Endothelial cell of umbilical vein (primary cell): Measurements from ENCODE around the gene QRICH2. TPM values are rescaled to one million over a fixed set of nuclear protein-coding genes. Genes with fewer than 3 reads are reported as not detected.

Experiments used
- BruUV-seq: library from RNA; stranded (reverse); fragments of 400-500 nt; replicated peaks from 2 replicates; lab custom pipeline; 2021; lab: Mats Ljungman, UMichigan
- CTCF ChIA-PET: fragments of 300-600, 350-600 bp; sonication (Branson Sonifier 250); formaldehyde crosslinking; loops from one replicate; lab custom pipeline; 2021; ENCODE audit warnings: antibody characterized with exemption, inconsistent platforms; lab: Charles Lee
- POLR2A ChIA-PET: fragments of 300-600, 350-600 bp; sonication (Branson Sonifier 250); formaldehyde crosslinking; loops from one replicate; lab custom pipeline; 2021; ENCODE audit warnings: antibody characterized with exemption, inconsistent platforms; lab: Charles Lee
- DNase-seq: peaks from one replicate; pipeline ENCODE4 v3.0.0-alpha.2; 2011; ENCODE audit warnings: low read depth, low spot score
- FAIRE-seq: peaks from 2 replicates; lab custom pipeline; 2011; peaks lifted over from hg19 to GRCh38; lab: Jason Lieb, UNC
- H2AFZ ChIP-seq: 2 replicates; pipeline ENCODE4 v1.6.0; 2012; ENCODE audit warnings: low read depth, low read length, control low read depth, inconsistent platforms
- H3K27ac ChIP-seq: 2 replicates; pipeline ENCODE4 v1.5.1; 2011; ENCODE audit warnings: low read depth, mild to moderate bottlenecking, control low read depth, low read length, moderate library complexity; ENCODE audit not compliant: insufficient read depth
- H3K27me3 ChIP-seq, 2 experiments: 2 replicates each; pipeline versions ENCODE4 v1.6.0 to v1.6.1; 2011; ENCODE audit warnings: low read length in 2 of 2, mixed read lengths in 1 of 2; ENCODE audit not compliant: control insufficient read depth in 2 of 2, insufficient read depth in 2 of 2
- H3K36me3 ChIP-seq, 2 experiments: 2 replicates in 1 of 2; 3 replicates in 1 of 2; pipeline ENCODE4 v1.5.1; 2011; ENCODE audit warnings: low read length in 2 of 2, mild to moderate bottlenecking in 1 of 2, moderate library complexity in 1 of 2; ENCODE audit not compliant: control insufficient read depth in 2 of 2, insufficient read depth in 2 of 2; ENCODE audit errors: extremely low read depth in 1 of 2
- H3K4me1 ChIP-seq: 3 replicates; pipeline ENCODE4 v1.5.1; 2011; ENCODE audit warnings: mild to moderate bottlenecking, low read length; ENCODE audit not compliant: control insufficient read depth, insufficient read depth; ENCODE audit errors: extremely low read depth
- H3K4me2 ChIP-seq: 2 replicates; pipeline ENCODE4 v1.6.1; 2011; ENCODE audit warnings: low read length, control low read depth, mixed read lengths; ENCODE audit not compliant: insufficient read depth
- H3K4me3 ChIP-seq, 3 experiments: fragments of 200-600 bp in 1 of 3; sonication (generic), shearing (Covaris generic) in 1 of 3; replicated peaks in 1 of 3; 2 replicates each; pipeline ENCODE4 v1.5.1; 2011 to 2016; ENCODE audit warnings: control low read depth in 3 of 3, low read length in 3 of 3, mild to moderate bottlenecking in 2 of 3, inconsistent platforms in 1 of 3, low read depth in 1 of 3, moderate library complexity in 1 of 3; ENCODE audit not compliant: insufficient read depth in 1 of 3
- H3K79me2 ChIP-seq: 2 replicates; pipeline ENCODE4 v1.6.0; 2012; ENCODE audit warnings: low read length, inconsistent platforms; ENCODE audit not compliant: control insufficient read depth, insufficient read depth
- H3K9ac ChIP-seq: replicated peaks from 2 replicates; pipeline ENCODE3; 2011; ENCODE audit warnings: low read length, control low read depth; ENCODE audit not compliant: insufficient read depth; ENCODE audit errors: extremely low read depth
- H3K9me1 ChIP-seq: replicated peaks from 3 replicates; pipeline ENCODE4 v1.6.0; 2011; ENCODE audit warnings: mild to moderate bottlenecking, low read length; ENCODE audit not compliant: control insufficient read depth, insufficient read depth; ENCODE audit errors: extremely low read depth
- H3K9me3 ChIP-seq: replicated peaks from 2 replicates; pipeline ENCODE4 v1.5.1; 2012; ENCODE audit warnings: low read length, inconsistent platforms; ENCODE audit not compliant: control insufficient read depth, insufficient read depth
- H4K20me1 ChIP-seq: replicated peaks from 2 replicates; pipeline ENCODE3; 2011; ENCODE audit warnings: mild to moderate bottlenecking, low read length; ENCODE audit not compliant: control insufficient read depth, insufficient read depth; ENCODE audit errors: extremely low read depth
- EZH2 ChIP-seq: IDR thresholded peaks from 2 replicates; pipeline ENCODE4 v1.6.1; 2012; ENCODE audit warnings: borderline replicate concordance, low read depth, mild to moderate bottlenecking, moderate library complexity, low read length, inconsistent platforms; ENCODE audit not compliant: severe bottlenecking
- FOS ChIP-seq: IDR thresholded peaks from 2 replicates; pipeline ENCODE4 v1.6.1; 2011; ENCODE audit warnings: mild to moderate bottlenecking, low read length, moderate library complexity, borderline replicate concordance; ENCODE audit not compliant: insufficient read depth
- GATA2 ChIP-seq: IDR thresholded peaks from 2 replicates; pipeline ENCODE4 v1.7.0; 2011; ENCODE audit warnings: low read depth, mild to moderate bottlenecking, moderate library complexity, mixed read lengths, low read length; ENCODE audit not compliant: insufficient read length, insufficient read depth
- JUN ChIP-seq: IDR thresholded peaks from 2 replicates; pipeline ENCODE4 v1.6.1; 2011; ENCODE audit warnings: borderline replicate concordance, low read depth; ENCODE audit not compliant: insufficient read length, insufficient read depth
- MYC ChIP-seq: IDR thresholded peaks from one replicate; pipeline ENCODE4 v1.6.1; 2011; ENCODE audit warnings: mild to moderate bottlenecking, low read depth, low read length
- POLR2A ChIP-seq: IDR thresholded peaks from 2 replicates; pipeline ENCODE4 v1.6.1; 2012; ENCODE audit warnings: low read depth, mild to moderate bottlenecking, control low read depth, low read length
- POLR2AphosphoS5 ChIP-seq: IDR thresholded peaks from 2 replicates; pipeline ENCODE4 v1.6.1; 2012; ENCODE audit warnings: low read depth, mild to moderate bottlenecking, control low read depth, low read length, moderate library complexity; ENCODE audit not compliant: insufficient read depth
- dilution Hi-C: fragments of 300-500 bp; cut with MboI; formaldehyde crosslinking; loops from one replicate; pipeline ENCODE4 v1.15.0; 2019; ENCODE audit warnings: low sequenced_read_pairs; ENCODE audit not compliant: extremely low pct_ligation_motif_present
- intact Hi-C: fragments of 100-400 bp; cut with micrococcal nuclease; formaldehyde crosslinking; loops from one replicate; pipeline ENCODE4 v1.10.0; 2022
- polyA plus RNA-seq, 4 experiments: library from polyadenylated mRNA; depleted of rRNA in 3 of 4; stranded (reverse) in 3 of 4; unstranded in 1 of 4; fragments of >200 nt; gene quantifications; 2 replicates each; pipeline versions ENCODE4 v1.2.1 to v1.2.3, GENCODE V29; 2011 to 2012; ENCODE audit warnings: missing spikeins in 1 of 4
- total RNA-seq: library from RNA; stranded (reverse); gene quantifications from 2 replicates; pipeline ENCODE4 v1.2.3, GENCODE V29; 2021
- TF ChIP-seq, protein P1 (sequence below): IDR thresholded peaks from 2 replicates; pipeline ENCODE4 v1.6.1; 2011; ENCODE audit not compliant: insufficient read depth, insufficient read length
- TF ChIP-seq, protein P2 (sequence below), 2 donors: IDR thresholded peaks; 1 replicate in 1 of 2; 2 replicates in 1 of 2; pipeline ENCODE4 v1.5.1; 2011; ENCODE audit warnings: low read length in 2 of 2, mild to moderate bottlenecking in 2 of 2, moderate library complexity in 2 of 2, control low read depth in 1 of 2, inconsistent platforms in 1 of 2, low read depth in 1 of 2; ENCODE audit not compliant: insufficient read depth in 1 of 2; ENCODE audit errors: extremely low read depth in 1 of 2

QRICH2 gene
- total and polyA plus RNA-seq, 2 donors (not counting 3 experiments of a cell fraction or from before 2014, with no cell fraction given): 6.7 to 9.6 TPM

DNA sequence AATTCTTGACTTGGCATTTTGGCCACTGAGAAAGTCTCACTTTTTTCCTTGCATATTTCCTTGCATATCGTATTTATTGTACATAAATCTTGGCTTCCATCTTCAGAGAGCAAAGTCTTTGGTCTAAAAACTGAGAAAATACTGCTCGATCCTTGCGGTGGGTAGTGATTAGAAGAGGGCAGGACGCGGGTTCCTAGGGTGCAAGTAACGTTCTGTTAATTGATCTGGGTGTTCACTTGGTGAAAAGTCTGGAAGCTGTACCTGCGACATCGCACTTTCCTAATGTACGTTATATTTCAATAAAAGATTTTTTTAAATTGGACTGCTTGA, 43.7 kb downstream of the QRICH2 start:
- dilution Hi-C loops: no loop called here
- intact Hi-C loops: loop anchor here (2.0 to 5.0 kb wide), 2 partner anchors 24 to 142 kb away; partner anchors contain the start of gene RNF157
- H3K27ac ChIP-seq: peak overlapping the region; percentile 97

GRCh38 chr17:76263896-76264295, 44.2 kb downstream of the QRICH2 start:
- no peak overlapping the region for H3K4me3 ChIP-seq

More for the DNA sequence above, 43.7 kb downstream of the QRICH2 start:
- BruUV-seq: TSS peak; percentile 4
- peak overlapping the region; percentile 80 for H3K9ac ChIP-seq
- peak overlapping the region; percentile 91 for H3K4me2 ChIP-seq
- peak overlapping the region in 1 of 3 experiments; percentile 36 for H3K4me3 ChIP-seq
- no peaks in the 10 kb centered on the region for H4K20me1 ChIP-seq
- POLR2A ChIA-PET: interaction anchor here (0.9 to 1.0 kb wide), 2 partner anchors 10 to 15 kb away, joined by 3 to 4 read pairs; no protein-coding TSS in a partner anchor
- peaks cover 37% of the 10 kb centered on the region for H3K79me2 ChIP-seq
- CTCF ChIA-PET: interaction anchor here (0.9 to 1.4 kb wide), 3 partner anchors 15 to 82 kb away, joined by 3 to 5 read pairs (median 4); no protein-coding TSS in a partner anchor
- no peaks in the 10 kb centered on the region for H3K36me3 ChIP-seq
- FAIRE-seq (no peak), DNase-seq (no peak)
- H3K4me1 ChIP-seq: peaks cover 54% of the 10 kb centered on the region
- no peaks in the 10 kb centered on the region for H3K9me1 ChIP-seq
- peak overlapping the region; percentile 16 for H2AFZ ChIP-seq
- no peaks in the 10 kb centered on the region for H3K27me3 ChIP-seq
- H3K9me3 ChIP-seq: no peaks in the 10 kb centered on the region
- TF ChIP-seq GATA2: no peak
- no peak for TF ChIP-seq EZH2
- TF ChIP-seq MYC: no peak

More at GRCh38 chr17:76263896-76264295, 44.2 kb downstream of the QRICH2 start:
- intact Hi-C loops: loop anchor here (2.0 to 5.0 kb wide), 2 partner anchors 23 to 142 kb away; partner anchors contain the start of gene RNF157
- Histone ChIP-seq H3K9me3 (no peaks in the 10 kb centered on the region), H3K27me3 (no peaks in the 10 kb centered on the region), H3K36me3 (no peaks in the 10 kb centered on the region), H2AFZ (no peak overlapping the region), H3K79me2 (peaks cover 32% of the 10 kb centered on the region), H3K4me2 (no peak overlapping the region), H3K4me1 (peaks cover 54% of the 10 kb centered on the region), H4K20me1 (no peaks in the 10 kb centered on the region), H3K9me1 (no peaks in the 10 kb centered on the region), H3K9ac (peak overlapping the region; percentile 80), H3K27ac (peak overlapping the region; percentile 97)
- FAIRE-seq (peak; percentile 33), DNase-seq (no peak)
- no TSS peak for BruUV-seq
- POLR2A ChIA-PET: no interaction called here
- TF ChIP-seq, protein P1, sequence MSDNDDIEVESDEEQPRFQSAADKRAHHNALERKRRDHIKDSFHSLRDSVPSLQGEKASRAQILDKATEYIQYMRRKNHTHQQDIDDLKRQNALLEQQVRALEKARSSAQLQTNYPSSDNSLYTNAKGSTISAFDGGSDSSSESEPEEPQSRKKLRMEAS: no peak
- TF ChIP-seq GATA2 (no peak), FOS (no peak), POLR2AphosphoS5 (no peak), EZH2 (no peak), JUN (no peak), MYC (no peak), POLR2A (no peak)
- TF ChIP-seq, protein P2, sequence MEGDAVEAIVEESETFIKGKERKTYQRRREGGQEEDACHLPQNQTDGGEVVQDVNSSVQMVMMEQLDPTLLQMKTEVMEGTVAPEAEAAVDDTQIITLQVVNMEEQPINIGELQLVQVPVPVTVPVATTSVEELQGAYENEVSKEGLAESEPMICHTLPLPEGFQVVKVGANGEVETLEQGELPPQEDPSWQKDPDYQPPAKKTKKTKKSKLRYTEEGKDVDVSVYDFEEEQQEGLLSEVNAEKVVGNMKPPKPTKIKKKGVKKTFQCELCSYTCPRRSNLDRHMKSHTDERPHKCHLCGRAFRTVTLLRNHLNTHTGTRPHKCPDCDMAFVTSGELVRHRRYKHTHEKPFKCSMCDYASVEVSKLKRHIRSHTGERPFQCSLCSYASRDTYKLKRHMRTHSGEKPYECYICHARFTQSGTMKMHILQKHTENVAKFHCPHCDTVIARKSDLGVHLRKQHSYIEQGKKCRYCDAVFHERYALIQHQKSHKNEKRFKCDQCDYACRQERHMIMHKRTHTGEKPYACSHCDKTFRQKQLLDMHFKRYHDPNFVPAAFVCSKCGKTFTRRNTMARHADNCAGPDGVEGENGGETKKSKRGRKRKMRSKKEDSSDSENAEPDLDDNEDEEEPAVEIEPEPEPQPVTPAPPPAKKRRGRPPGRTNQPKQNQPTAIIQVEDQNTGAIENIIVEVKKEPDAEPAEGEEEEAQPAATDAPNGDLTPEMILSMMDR (IDR thresholded peaks at IDR 0.05; ENCODE audit: extremely low read depth in 1 of 2, insufficient read depth in 1 of 2, low read depth in 1 of 2, low read length in 2 of 2): no peak
- dilution Hi-C loops: no loop called here
- CTCF ChIA-PET: interaction anchor here (0.9 to 1.5 kb wide), 2 partner anchors 15 kb away, joined by 3 to 5 read pairs; no protein-coding TSS in a partner anchor
